ENCODE data around the gene SELP. TPM values are rescaled to one million over a fixed set of nuclear protein-coding genes. Genes with fewer than 3 reads are reported as not detected.

SELP gene
- total RNA-seq, 2 experiments from 2014 or later = 0.13 TPM; not detected in 1

DNA sequence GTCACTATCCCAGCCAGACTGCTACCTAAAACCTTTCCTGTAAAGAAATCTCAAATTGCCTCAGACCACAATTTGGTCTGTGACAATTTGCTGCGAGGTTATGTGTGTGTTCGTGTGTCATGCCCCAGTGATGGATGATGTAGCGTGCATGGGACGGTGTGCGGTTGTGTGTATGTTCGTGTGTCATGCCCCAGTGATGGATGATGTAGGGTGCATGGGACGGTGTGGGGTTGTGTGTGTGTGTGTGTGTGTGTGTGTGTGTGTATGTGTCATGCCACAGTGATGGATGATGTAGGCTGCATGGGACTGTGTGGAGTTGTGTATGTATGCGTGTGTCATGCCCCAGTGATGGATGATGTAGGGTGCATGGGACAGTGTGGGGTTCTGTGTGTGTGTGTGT is 9.4 kb downstream of the SELP start:
- no peaks in the 10 kb centered on the region for H3K27me3 Mint-ChIP-seq (ENCODE audit: low read depth)
- H3K9me3 Mint-ChIP-seq (ENCODE audit: insufficient read depth) = no peaks in the 10 kb centered on the region
- H3K27ac Mint-ChIP-seq = no peak overlapping the region
- ChIA-PET CTCF (interaction anchor here (0.8 to 1.4 kb wide), 2 partner anchors 19 to 92 kb away, joined by 3 to 4 read pairs; no protein-coding TSS in a partner anchor), POLR2A (no interaction called here)
- no peak for ATAC-seq
- DNase-seq = no peak
- no peak overlapping the region for H3K4me3 Mint-ChIP-seq
- peaks cover 27% of the 10 kb centered on the region for H3K4me1 Mint-ChIP-seq (ENCODE audit: low read depth)
- no peaks in the 10 kb centered on the region for H3K36me3 Mint-ChIP-seq (ENCODE audit: low read depth)

DNA sequence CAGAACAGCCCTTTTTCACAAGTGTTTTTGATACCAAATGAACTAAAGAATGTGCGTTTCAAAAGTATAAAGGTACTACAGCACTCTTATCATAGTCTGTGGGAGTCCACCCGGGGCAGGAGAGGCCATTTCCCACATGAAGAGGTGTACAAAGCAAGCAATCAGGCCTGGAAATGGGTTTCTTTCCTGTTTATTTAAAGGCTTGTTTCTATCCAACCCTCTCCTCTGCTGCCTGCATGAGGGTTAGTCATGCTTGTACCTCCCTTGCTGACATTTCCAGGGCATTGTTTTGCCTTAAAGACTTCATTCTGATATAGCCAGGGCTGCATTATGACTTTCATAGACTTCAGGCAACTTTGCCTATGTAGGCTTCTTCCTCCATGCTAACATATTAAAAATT is 11.6 kb downstream of the SELP start:
- no peak overlapping the region for H3K4me3 Mint-ChIP-seq
- no peaks in the 10 kb centered on the region for H3K27me3 Mint-ChIP-seq (ENCODE audit: low read depth)
- CTCF ChIA-PET = no interaction called here

GRCh38 chr1:169615803-169616202 is 14.1 kb downstream of the SELP start:
- Mint-ChIP-seq H3K4me1 (ENCODE audit: low read depth) (peaks cover 6% of the 10 kb centered on the region), H3K4me3 (no peak overlapping the region), H3K27ac (no peak overlapping the region), H3K27me3 (ENCODE audit: low read depth) (no peaks in the 10 kb centered on the region), H3K9me3 (ENCODE audit: insufficient read depth) (no peaks in the 10 kb centered on the region), H3K36me3 (ENCODE audit: low read depth) (no peaks in the 10 kb centered on the region)
- POLR2A ChIA-PET = no interaction called here
- no peak for DNase-seq
- CTCF ChIA-PET = interaction anchor here (1.1 to 3.3 kb wide), 5 partner anchors 9 to 91 kb away, joined by 3 to 21 read pairs (median 5); partner anchors contain the start of gene F5
- ATAC-seq = no peak

More for the DNA sequence above, 11.6 kb downstream of the SELP start:
- DNase-seq (no peak), ATAC-seq (no peak)
- H3K36me3 Mint-ChIP-seq (ENCODE audit: low read depth) = no peaks in the 10 kb centered on the region
- POLR2A ChIA-PET = no interaction called here
- no peak overlapping the region for H3K27ac Mint-ChIP-seq
- H3K9me3 Mint-ChIP-seq (ENCODE audit: insufficient read depth) = no peaks in the 10 kb centered on the region
- H3K4me1 Mint-ChIP-seq (ENCODE audit: low read depth) = peaks cover 9% of the 10 kb centered on the region

DNA sequence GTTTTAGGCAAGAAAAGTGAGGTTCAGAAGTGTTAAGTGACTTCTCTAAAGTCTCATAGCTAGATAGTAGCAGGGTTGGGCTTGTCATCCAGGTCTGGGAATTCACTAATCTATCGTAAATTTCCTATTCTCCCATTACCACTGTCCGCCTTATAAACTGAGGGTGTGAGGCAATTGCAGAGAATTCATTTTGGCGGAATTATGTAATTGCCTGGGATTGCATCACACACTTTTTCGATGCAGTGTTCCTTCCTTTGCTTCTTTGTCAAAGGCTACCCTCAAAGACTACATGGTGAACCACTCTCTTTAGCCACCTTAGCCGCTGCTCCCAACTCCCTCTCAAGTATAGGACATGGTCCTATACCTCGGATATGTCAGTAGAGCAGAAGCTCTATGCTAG is 19.1 kb downstream of the SELP start:
- Mint-ChIP-seq H3K27ac (no peak overlapping the region), H3K4me1 (ENCODE audit: low read depth) (peaks cover 8% of the 10 kb centered on the region), H3K9me3 (ENCODE audit: insufficient read depth) (no peaks in the 10 kb centered on the region), H3K36me3 (ENCODE audit: low read depth) (no peaks in the 10 kb centered on the region), H3K27me3 (ENCODE audit: low read depth) (no peaks in the 10 kb centered on the region), H3K4me3 (no peak overlapping the region)
- DNase-seq (no peak), ATAC-seq (no peak)
- ChIA-PET CTCF (interaction anchor here (0.8 to 4.1 kb wide), 5 partner anchors 9 to 101 kb away, joined by 3 to 27 read pairs (median 19); no protein-coding TSS in a partner anchor), POLR2A (no interaction called here)

DNA sequence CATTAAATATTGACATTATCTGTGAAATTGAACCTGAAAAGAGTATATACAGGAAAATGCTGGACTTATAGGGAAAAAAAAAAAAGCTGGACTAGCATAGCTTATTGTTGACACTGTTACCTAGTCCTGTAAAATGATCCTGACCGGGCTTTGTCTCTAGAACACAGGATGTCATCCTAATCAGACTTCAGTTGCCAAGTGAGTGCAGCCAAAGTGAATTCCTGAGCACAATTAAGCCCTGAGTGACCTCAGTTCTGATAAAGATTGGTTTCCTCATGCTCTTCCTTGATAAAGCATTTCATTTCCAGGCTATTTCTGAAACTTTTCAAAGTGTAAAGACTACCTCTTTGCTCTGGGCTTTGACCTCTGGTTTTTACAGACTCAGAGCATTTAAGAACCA is 19.8 kb downstream of the SELP start:
- H3K36me3 Mint-ChIP-seq (ENCODE audit: low read depth) = no peaks in the 10 kb centered on the region
- DNase-seq = no peak
- ChIA-PET POLR2A (interaction anchor here (0.7 kb wide), 1 partner anchor 1219 kb away, joined by 3 read pairs; no protein-coding TSS in a partner anchor), CTCF (interaction anchor here (0.6 to 4.1 kb wide), 4 partner anchors 8 to 102 kb away, joined by 3 to 27 read pairs (median 12); no protein-coding TSS in a partner anchor)
- ATAC-seq = no peak
- H3K27me3 Mint-ChIP-seq (ENCODE audit: low read depth) = no peaks in the 10 kb centered on the region
- no peak overlapping the region for H3K4me3 Mint-ChIP-seq
- peaks cover 14% of the 10 kb centered on the region for H3K4me1 Mint-ChIP-seq (ENCODE audit: low read depth)
- no peaks in the 10 kb centered on the region for H3K9me3 Mint-ChIP-seq (ENCODE audit: insufficient read depth)
- no peak overlapping the region for H3K27ac Mint-ChIP-seq

DNA sequence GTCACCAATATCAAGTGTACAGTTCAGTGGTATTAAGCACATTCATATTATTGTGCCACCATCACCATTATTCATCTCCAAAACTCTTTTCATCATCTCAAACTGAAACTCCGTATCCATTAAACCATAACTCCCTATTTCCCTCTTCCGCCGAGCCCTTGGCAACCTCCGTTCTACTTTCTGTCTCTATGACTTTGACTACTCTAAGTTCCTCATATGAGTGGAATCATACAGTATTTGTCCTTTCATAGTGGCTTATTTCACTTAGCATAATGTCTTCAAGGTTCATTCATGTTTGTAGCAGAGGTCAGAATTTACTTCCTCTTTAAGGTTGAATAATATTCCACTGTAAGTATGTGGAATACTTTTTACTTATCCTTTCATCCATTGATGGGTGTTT is 21.7 kb downstream of the SELP start:
- Mint-ChIP-seq H3K9me3 (ENCODE audit: insufficient read depth) (no peaks in the 10 kb centered on the region), H3K27ac (no peak overlapping the region), H3K36me3 (ENCODE audit: low read depth) (peaks cover 7% of the 10 kb centered on the region), H3K4me3 (no peak overlapping the region), H3K27me3 (ENCODE audit: low read depth) (no peaks in the 10 kb centered on the region), H3K4me1 (ENCODE audit: low read depth) (peaks cover 31% of the 10 kb centered on the region)
- DNase-seq (no peak), ATAC-seq (no peak)
- ChIA-PET CTCF (interaction anchor here (1.2 kb wide), 1 partner anchor 13 kb away, joined by 3 read pairs; no protein-coding TSS in a partner anchor), POLR2A (no interaction called here)

DNA sequence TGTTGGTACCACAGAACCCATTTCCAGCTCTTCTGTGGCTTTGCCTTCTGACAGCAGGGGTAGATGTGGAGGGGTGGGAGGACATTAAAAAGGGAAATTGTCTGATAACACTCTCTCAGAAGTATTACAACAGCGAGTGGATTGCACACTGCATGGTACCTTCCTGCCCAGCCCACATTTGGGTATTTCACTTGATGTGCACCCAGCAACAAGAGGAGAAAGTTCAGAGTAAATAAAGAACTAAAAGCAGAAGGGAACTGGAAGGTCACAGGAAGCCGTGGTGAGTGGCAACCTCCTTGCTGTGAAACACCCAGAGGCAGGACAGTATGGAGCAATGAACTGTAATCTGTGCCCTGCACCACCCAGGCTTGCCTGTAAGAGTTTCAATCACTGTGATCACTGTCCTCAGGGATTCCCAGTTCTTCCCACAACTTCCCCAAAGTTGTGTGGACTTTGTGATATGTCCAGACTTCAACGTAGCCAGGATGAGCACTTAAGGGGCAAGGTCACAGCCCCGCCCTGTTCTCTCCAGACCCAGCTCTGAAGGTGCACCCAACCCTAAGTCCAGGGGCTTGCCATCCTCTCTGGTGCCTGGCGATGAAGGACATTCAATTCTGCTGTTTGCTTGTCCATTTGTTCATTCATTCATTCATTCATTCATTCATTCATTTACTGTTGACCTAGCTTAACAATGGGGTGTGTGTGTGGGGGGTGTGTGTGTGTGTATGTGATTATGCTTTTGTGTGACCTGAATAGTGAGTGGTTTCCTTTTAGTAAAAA is 25.0 kb downstream of the SELP start:
- peaks cover 10% of the 10 kb centered on the region for H3K36me3 Mint-ChIP-seq (ENCODE audit: low read depth)
- peak; percentile 91 for ATAC-seq
- peaks cover 4% of the 10 kb centered on the region for H3K9me3 Mint-ChIP-seq (ENCODE audit: insufficient read depth)
- H3K27ac Mint-ChIP-seq = peak overlapping the region; percentile 79
- peak; percentile 78 for DNase-seq
- CTCF ChIA-PET = interaction anchor here (0.8 to 7.5 kb wide), 6 partner anchors 11 to 1001 kb away, joined by 3 to 253 read pairs (median 4); no protein-coding TSS in a partner anchor
- peaks cover 54% of the 10 kb centered on the region for H3K4me1 Mint-ChIP-seq (ENCODE audit: low read depth)
- no peaks in the 10 kb centered on the region for H3K27me3 Mint-ChIP-seq (ENCODE audit: low read depth)
- peak overlapping the region; percentile 27 for H3K4me3 Mint-ChIP-seq
- POLR2A ChIA-PET = interaction anchor here (0.6 to 1.4 kb wide), 4 partner anchors 10 to 107 kb away, joined by 3 to 10 read pairs (median 3); no protein-coding TSS in a partner anchor

- Mint-ChIP-seq H3K4me1 (ENCODE audit: low read depth) (peaks cover 51% of the 10 kb centered on the region), H3K4me3 (no peak overlapping the region), H3K27ac (peak overlapping the region; percentile 14), H3K27me3 (ENCODE audit: low read depth) (no peaks in the 10 kb centered on the region), H3K9me3 (ENCODE audit: insufficient read depth) (peaks cover 4% of the 10 kb centered on the region), H3K36me3 (ENCODE audit: low read depth) (peaks cover 10% of the 10 kb centered on the region)
- CTCF ChIA-PET = interaction anchor here (0.6 to 7.5 kb wide), 55 partner anchors 8 to 227 kb away, joined by 3 to 253 read pairs (median 5); partner anchors contain the start of genes F5, METTL18, SELP and SLC19A2
- POLR2A ChIA-PET = interaction anchor here (0.5 to 2.5 kb wide), 10 partner anchors 15 to 195 kb away, joined by 3 to 44 read pairs (median 4); partner anchors contain the start of genes F5 and METTL18
- no peak for DNase-seq
- ATAC-seq = no peak
Observed at GRCh38 chr1:169601096-169601881, 28.6 kb downstream of the SELP start.

DNA sequence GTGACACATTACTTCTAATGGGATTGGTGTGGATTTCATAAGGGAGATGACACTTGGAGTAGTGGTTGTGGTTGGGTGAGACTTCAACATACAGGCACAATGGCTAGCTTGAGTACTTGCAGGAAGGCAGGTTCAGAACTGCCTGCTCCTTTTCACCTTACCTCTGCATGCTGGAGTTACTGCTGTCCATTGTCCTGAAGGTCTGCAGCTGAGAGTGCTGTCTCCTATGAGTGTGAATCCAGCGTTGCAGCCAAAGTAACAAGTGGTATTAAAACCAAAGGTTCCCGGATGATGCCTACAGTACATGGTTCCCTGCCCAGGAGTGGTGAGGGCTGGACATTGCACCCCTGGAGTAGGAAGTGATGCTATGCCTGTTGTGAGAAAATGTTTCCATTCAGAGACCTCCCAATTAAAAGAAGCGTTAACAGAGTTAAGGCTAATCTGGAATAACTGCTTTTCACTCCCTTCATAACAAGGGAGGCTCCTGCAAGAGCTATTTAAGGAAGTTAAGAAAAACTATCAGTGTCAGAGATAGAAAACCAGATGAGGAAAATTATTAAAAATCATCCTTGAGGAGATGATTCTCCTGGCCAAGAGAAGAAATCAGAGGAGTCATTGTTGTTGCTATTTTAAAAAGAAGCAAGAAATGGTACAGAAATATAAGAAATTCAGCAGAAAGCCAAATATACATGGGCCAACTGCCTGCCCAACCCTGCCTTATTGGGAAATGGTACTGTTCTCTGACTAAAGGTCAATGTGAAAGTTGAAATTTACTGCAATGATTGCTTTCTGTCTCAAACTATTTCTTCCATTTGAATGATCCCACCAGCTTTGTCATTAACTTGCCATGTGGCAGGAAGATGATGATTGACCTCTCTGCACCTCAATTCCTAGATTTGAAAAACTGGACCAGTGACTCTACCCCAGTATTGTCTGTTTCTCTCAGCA is 33.9 kb downstream of the SELP start:
- no peaks in the 10 kb centered on the region for H3K9me3 Mint-ChIP-seq (ENCODE audit: insufficient read depth)
- no peak overlapping the region for H3K27ac Mint-ChIP-seq
- DNase-seq (peak; percentile 61), ATAC-seq (peak; percentile 81)
- H3K4me1 Mint-ChIP-seq (ENCODE audit: low read depth) = peaks cover 20% of the 10 kb centered on the region
- ChIA-PET CTCF (interaction anchor here (0.5 to 3.3 kb wide), 12 partner anchors 10 to 194 kb away, joined by 3 to 28 read pairs (median 4); partner anchors contain the start of gene F5), POLR2A (interaction anchor here (0.8 kb wide), 1 partner anchor 9 kb away, joined by 3 read pairs; no protein-coding TSS in a partner anchor)
- no peaks in the 10 kb centered on the region for H3K36me3 Mint-ChIP-seq (ENCODE audit: low read depth)
- H3K4me3 Mint-ChIP-seq = no peak overlapping the region
- H3K27me3 Mint-ChIP-seq (ENCODE audit: low read depth) = no peaks in the 10 kb centered on the region

DNA sequence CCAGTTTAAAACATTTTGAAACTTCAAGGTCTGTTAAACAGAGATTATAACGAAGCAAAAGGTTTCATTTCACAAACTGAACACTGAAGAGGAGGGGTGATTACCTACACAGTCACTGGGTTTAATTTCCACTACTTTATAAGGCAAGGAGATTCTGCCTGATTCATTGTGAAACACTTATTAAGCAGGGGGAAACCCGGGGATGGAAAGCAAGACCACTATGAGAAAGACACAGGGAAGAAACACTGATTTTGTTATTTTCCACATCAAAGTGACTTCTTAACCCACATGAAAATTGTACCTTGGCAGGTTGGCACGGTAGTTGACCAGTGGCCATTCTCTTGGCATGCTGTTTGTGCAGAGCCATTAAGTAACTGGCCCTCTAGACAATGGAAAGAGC is 35.5 kb downstream of the SELP start:
- CTCF ChIA-PET = interaction anchor here (1.1 to 3.3 kb wide), 5 partner anchors 8 to 118 kb away, joined by 3 to 28 read pairs (median 5); partner anchors contain the start of gene F5
- POLR2A ChIA-PET = no interaction called here
- Mint-ChIP-seq H3K9me3 (ENCODE audit: insufficient read depth) (no peaks in the 10 kb centered on the region), H3K4me3 (no peak overlapping the region), H3K4me1 (ENCODE audit: low read depth) (peaks cover 18% of the 10 kb centered on the region), H3K27ac (no peak overlapping the region), H3K36me3 (ENCODE audit: low read depth) (no peaks in the 10 kb centered on the region), H3K27me3 (ENCODE audit: low read depth) (no peaks in the 10 kb centered on the region)
- ATAC-seq (peak; percentile 44), DNase-seq (no peak)

DNA sequence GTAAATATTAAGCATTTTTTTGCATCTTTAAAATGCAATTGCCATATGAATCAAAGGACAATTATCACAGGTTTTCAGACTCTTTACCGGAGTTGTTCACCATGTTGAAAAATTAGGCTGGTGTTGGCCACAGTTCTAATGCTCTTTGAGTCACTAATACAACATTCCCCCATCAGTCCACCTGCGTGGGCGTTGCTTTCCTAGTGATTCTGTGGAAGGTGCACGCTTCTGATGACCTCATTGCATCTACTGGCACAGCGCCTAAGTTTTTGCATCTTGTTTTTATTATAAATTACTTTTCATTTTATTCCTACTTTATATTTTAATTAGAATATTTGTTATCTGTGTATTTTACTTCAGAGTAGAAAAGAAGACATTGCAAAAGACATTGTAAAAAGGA is 39.0 kb downstream of the SELP start:
- ChIA-PET CTCF (interaction anchor here (3.1 kb wide), 1 partner anchor 121 kb away, joined by 21 read pairs; no protein-coding TSS in a partner anchor), POLR2A (no interaction called here)
- H3K27ac Mint-ChIP-seq = no peak overlapping the region

More for the DNA sequence above, 39.0 kb downstream of the SELP start:
- no peak for DNase-seq
- Mint-ChIP-seq H3K9me3 (ENCODE audit: insufficient read depth) (no peaks in the 10 kb centered on the region), H3K27me3 (ENCODE audit: low read depth) (no peaks in the 10 kb centered on the region), H3K4me3 (no peak overlapping the region), H3K4me1 (ENCODE audit: low read depth) (peaks cover 52% of the 10 kb centered on the region), H3K36me3 (ENCODE audit: low read depth) (no peaks in the 10 kb centered on the region)
- no peak for ATAC-seq

Data from activated CD8-positive, alpha-beta T cell treated with anti-CD3 and anti-CD28 coated beads, Interleukin-2, amount 10 ng/mL, durations not matched to agents 7 days and 5 days (primary cell).